ENCODE data around the gene GOT2. TPM values are rescaled to one million over a fixed set of nuclear protein-coding genes. Genes with fewer than 3 reads are reported as not detected.
"Not testable (repeated sequence)": the region's sequence is repeated elsewhere in the genome, so short reads cannot be mapped to it uniquely, and the experiment has no call there.

Gene GOT2
- total RNA-seq, 3 donors from 2014 or later (not counting 1 experiment from before 2014, with no cell fraction given): 21.1 to 32.5 (median 32.0) TPM

DNA sequence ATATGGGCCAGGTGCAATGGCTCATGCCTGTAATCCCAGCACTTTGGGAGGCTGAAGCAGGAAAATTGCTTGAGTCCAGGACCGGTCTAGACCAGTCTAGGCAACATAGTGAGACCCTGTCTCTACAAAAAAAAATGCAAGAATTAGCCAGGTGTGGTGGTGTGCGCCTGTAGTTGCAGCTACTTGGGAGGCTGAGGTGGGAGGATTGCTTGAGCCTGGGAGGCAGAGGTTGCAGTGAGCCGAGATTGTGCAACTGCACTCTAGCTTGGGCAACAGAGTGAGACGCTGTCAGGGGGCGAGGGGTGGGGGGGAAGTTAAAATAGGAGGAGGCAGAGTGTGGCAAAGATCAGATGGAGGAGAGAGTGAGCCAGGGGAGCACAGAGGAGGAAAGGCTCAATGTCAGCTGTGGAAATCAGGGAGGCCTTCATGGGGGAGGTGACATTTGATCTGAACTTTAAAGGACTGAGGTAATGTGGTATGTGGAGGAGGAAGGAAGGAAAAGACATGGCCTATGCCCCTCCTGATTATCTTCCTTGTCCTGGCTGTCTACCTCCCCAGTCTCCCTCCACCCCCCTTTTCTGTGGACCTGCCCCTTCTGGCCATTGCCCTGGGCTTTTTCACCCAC, 4.7 kb upstream of the GOT2 start:
- no peaks in the 10 kb centered on the region for H3K36me3 ChIP-seq (ENCODE audit: control insufficient read depth, insufficient read depth, low read length)
- no peaks in the 10 kb centered on the region for H3K9me3 ChIP-seq (ENCODE audit: control insufficient read depth, insufficient read depth, low read length)
- 75% methylated on average over 5 of the region's 5 CpGs for WGBS (ENCODE audit: insufficient coverage)
- Mint-ChIP-seq H3K9me3 (no peaks in the 10 kb centered on the region), H3K4me3 (no peak overlapping the region), H3K4me1 (peaks cover 2 to 11% of the 10 kb centered on the region in 2 donors), H3K27ac (no peak overlapping the region), H3K27me3 (ENCODE audit: low read depth in 2 of 2) (peaks cover 0 to 6% of the 10 kb centered on the region in 2 donors), H3K36me3 (no peaks in the 10 kb centered on the region)
- TF ChIP-seq, protein P1, sequence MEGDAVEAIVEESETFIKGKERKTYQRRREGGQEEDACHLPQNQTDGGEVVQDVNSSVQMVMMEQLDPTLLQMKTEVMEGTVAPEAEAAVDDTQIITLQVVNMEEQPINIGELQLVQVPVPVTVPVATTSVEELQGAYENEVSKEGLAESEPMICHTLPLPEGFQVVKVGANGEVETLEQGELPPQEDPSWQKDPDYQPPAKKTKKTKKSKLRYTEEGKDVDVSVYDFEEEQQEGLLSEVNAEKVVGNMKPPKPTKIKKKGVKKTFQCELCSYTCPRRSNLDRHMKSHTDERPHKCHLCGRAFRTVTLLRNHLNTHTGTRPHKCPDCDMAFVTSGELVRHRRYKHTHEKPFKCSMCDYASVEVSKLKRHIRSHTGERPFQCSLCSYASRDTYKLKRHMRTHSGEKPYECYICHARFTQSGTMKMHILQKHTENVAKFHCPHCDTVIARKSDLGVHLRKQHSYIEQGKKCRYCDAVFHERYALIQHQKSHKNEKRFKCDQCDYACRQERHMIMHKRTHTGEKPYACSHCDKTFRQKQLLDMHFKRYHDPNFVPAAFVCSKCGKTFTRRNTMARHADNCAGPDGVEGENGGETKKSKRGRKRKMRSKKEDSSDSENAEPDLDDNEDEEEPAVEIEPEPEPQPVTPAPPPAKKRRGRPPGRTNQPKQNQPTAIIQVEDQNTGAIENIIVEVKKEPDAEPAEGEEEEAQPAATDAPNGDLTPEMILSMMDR (IDR thresholded peaks at IDR 0.05): no peak
- no peak for ATAC-seq
- peaks cover 6% of the 10 kb centered on the region for H3K4me1 ChIP-seq (ENCODE audit: control insufficient read depth, insufficient read depth, low read length)
- H3K4me3 ChIP-seq (ENCODE audit: low read length): no peak overlapping the region
- H3K27me3 ChIP-seq (ENCODE audit: control insufficient read depth, insufficient read depth, low read length): no peaks in the 10 kb centered on the region
- DNase-seq: no peak
- H3K27ac ChIP-seq (ENCODE audit: low read length): no peak overlapping the region
- intact Hi-C loops (cut with micrococcal nuclease): no loop called here

DNA sequence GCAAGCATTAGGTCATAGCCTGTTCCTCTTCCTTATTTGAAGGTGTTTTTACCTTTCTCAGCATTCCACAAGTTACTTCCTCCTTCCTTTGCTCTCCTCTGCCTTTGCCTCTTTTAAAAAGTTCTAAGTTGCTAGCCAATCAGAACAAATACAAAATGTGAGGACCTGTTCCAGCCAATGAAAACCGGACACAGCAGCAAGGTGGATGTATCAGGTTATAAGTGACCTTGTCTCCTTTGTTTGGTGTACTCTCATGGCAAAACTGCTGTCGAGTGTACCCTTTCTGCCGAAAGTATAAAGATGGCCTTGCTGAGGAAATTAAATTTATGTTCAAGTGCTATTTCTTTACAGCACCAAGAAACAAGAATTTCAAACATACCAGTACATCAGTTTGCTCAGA, 2.2 kb upstream of the GOT2 start:
- ATAC-seq; H3K27ac Mint-ChIP-seq; H3K36me3 Mint-ChIP-seq; intact Hi-C loops (cut with micrococcal nuclease); DNase-seq; H3K9me3 Mint-ChIP-seq; H3K27me3 Mint-ChIP-seq (ENCODE audit: low read depth in 2 of 2); H3K27me3 ChIP-seq (ENCODE audit: control insufficient read depth, insufficient read depth, low read length); H3K27ac ChIP-seq (ENCODE audit: low read length); H3K9me3 ChIP-seq (ENCODE audit: control insufficient read depth, insufficient read depth, low read length); H3K4me3 ChIP-seq (ENCODE audit: low read length); H3K36me3 ChIP-seq (ENCODE audit: control insufficient read depth, insufficient read depth, low read length): not testable (repeated sequence)
- Mint-ChIP-seq H3K4me3 (peak overlapping the region; percentile 17), H3K4me1 (peaks cover 18 to 33% of the 10 kb centered on the region in 2 donors)
- peaks cover 15% of the 10 kb centered on the region for H3K4me1 ChIP-seq (ENCODE audit: control insufficient read depth, insufficient read depth, low read length)
- WGBS (ENCODE audit: insufficient coverage): 87% methylated on average over 3 of the region's 3 CpGs

DNA sequence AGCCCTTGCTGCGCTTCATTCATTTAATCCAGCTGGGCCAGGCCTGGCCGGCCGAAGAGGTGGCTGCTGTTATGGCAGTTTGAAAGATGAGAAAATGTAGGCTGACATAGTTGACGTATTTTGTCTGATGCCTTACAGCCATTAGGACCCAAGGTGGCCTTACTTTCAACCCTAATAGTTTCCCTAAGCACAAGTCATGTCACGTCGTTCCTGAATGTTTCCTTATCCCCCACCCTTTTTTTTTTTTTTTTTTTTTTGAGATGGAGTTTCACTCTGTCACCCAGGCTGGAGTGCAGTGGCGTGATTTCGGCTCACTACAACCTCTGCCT, 307 bp upstream of the GOT2 start:
- Histone ChIP-seq H3K4me3 (ENCODE audit: low read length) (peak overlapping the region; percentile 91), H3K36me3 (ENCODE audit: control insufficient read depth, insufficient read depth, low read length) (no peaks in the 10 kb centered on the region), H3K9me3 (ENCODE audit: control insufficient read depth, insufficient read depth, low read length) (no peaks in the 10 kb centered on the region), H3K27ac (ENCODE audit: low read length) (no peak overlapping the region), H3K27me3 (ENCODE audit: control insufficient read depth, insufficient read depth, low read length) (no peaks in the 10 kb centered on the region), H3K4me1 (ENCODE audit: control insufficient read depth, insufficient read depth, low read length) (peaks cover 15% of the 10 kb centered on the region)
- DNase-seq (no peak), ATAC-seq (no peak)
- Mint-ChIP-seq H3K4me1 (peaks cover 22 to 39% of the 10 kb centered on the region in 2 donors), H3K36me3 (no peaks in the 10 kb centered on the region), H3K27me3 (ENCODE audit: low read depth in 2 of 2) (peaks cover 0 to 4% of the 10 kb centered on the region in 2 donors), H3K4me3 (peak overlapping the region; percentile 99), H3K27ac (peak overlapping the region; percentile 80 to 97), H3K9me3 (no peaks in the 10 kb centered on the region)
- 15% methylated on average over 5 of the region's 8 CpGs for WGBS (ENCODE audit: insufficient coverage)
- intact Hi-C loops (cut with micrococcal nuclease): no loop called here
- TF ChIP-seq, protein P1 (IDR thresholded peaks at IDR 0.05): no peak

- Mint-ChIP-seq H3K36me3 (no peaks in the 10 kb centered on the region), H3K4me3 (peak overlapping the region; percentile 91), H3K27me3 (ENCODE audit: low read depth in 2 of 2) (peaks cover 0 to 3% of the 10 kb centered on the region in 2 donors), H3K27ac (peak overlapping the region; percentile 80 to 97), H3K4me1 (peaks cover 28 to 44% of the 10 kb centered on the region in 2 donors), H3K9me3 (no peaks in the 10 kb centered on the region)
- peak in 1 of 2 donors; percentile 5 for DNase-seq
- Histone ChIP-seq H3K4me3 (ENCODE audit: low read length) (peak overlapping the region; percentile 91), H3K36me3 (ENCODE audit: control insufficient read depth, insufficient read depth, low read length) (no peaks in the 10 kb centered on the region), H3K4me1 (ENCODE audit: control insufficient read depth, insufficient read depth, low read length) (peaks cover 15% of the 10 kb centered on the region), H3K9me3 (ENCODE audit: control insufficient read depth, insufficient read depth, low read length) (no peaks in the 10 kb centered on the region), H3K27ac (ENCODE audit: low read length) (no peak overlapping the region), H3K27me3 (ENCODE audit: control insufficient read depth, insufficient read depth, low read length) (no peaks in the 10 kb centered on the region)
- no peak for ATAC-seq
- intact Hi-C loops (cut with micrococcal nuclease): no loop called here
- TF ChIP-seq, protein P1 (IDR thresholded peaks at IDR 0.05): no peak
- whole genome bisulfite sequencing (ENCODE audit: insufficient coverage): 12% methylated on average over 22 of the region's 23 CpGs
Observed at GRCh38 chr16:58733248-58733670, 857 bp downstream of the GOT2 start.

Data from natural killer cell (primary cell).